Measurements from ENCODE around the gene EEF1AKMT4.
A peak's percentile ranks its signal among the peaks of the same experiment; 100 is the strongest.

EEF1AKMT4 gene

DNA sequence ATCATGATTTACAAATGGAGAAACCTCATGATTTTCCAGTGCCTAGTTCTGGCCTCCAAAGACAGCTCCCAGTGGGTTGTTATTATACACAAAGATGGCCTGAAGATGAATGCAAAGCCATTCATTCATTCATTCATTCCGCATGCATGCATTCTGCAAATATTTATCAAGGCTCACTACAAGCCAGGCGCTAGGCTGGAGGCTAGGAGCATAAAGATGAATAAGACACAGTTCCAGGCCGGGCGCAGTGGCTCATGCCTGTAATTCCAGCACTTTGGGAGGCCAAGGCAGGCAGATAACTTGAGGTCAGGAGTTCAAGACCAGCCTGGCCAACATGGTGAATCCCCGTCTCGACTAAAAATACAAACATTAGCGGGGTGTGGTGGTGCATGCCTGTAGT, 47.1 kb downstream of the EEF1AKMT4 start:
- no peak for DNase-seq

DNA sequence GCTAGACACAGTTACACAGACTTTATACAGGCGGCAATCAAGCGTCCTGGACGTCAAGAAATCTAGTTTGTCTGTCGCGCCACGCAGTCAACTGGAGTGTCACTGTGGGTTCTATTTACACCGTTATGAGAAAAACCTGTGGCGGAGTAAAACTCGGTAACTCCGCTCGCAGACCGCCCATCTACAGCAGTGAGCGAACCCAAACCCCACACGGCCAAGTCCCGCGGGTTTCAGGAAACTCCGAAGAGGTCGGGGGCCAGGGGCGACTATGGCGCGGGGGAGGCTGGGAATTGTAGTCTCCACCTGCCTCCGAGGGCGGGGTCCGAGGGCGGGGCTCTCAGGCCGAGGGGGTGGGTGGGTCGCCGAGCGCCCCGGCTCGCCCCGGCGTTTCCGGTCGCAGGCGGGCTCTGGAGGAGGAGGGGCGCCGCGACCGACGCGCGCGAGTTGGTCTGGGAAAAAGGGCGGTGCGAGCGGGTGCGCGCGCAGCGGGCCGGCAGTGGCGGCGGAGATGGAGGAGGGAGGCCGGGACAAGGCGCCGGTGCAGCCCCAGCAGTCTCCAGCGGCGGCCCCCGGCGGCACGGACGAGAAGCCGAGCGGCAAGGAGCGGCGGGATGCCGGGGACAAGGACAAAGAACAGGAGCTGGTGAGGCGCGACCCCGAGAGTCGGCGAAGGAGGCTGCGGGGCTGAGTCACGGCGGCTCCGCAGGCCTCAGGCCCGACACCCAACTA, 49.5 kb downstream of the EEF1AKMT4 start, which contains the start of gene PSMD2:
Gene PSMD2, plus strand, starts transcription at position 483 of the 729 bp plus-strand sequence. Its CDS starts 26 bp downstream, at position 509.
- DNase-seq, result peak; percentile 86 to 98 (median 95)

GRCh38 chr3:184299488-184300377, 50.3 kb downstream of the EEF1AKMT4 start:
- peak in 2 of 56 donors; percentile 41 to 53 for DNase-seq

- DNase-seq, result no peak
These were observed 50.9 kb downstream of the EEF1AKMT4 start for GRCh38 chr3:184300378-184300720.

GRCh38 chr3:184305577-184305976, 56.1 kb downstream of the EEF1AKMT4 start:
- DNase-seq, result no peak

- DNase-seq, result no peak
These were observed 57.0 kb downstream of the EEF1AKMT4 start for GRCh38 chr3:184306341-184306972.

- no peak for DNase-seq
These were observed 58.4 kb downstream of the EEF1AKMT4 start for GRCh38 chr3:184307915-184308314.
